ENCODE data around the gene CBL. TPM values are rescaled to one million over a fixed set of nuclear protein-coding genes. Genes with fewer than 3 reads are reported as not detected.

Gene CBL
- total RNA-seq, 4 donors from 2014 or later = 9.9 to 14.2 (median 12.4) TPM

GRCh38 chr11:119336744-119337469 lies 130.8 kb downstream of the CBL start:
- H3K27ac ChIP-seq = peak overlapping the region in 1 of 4 donors; percentile 91
- WGBS, 2 donors = 80 to 87% methylated on average over 5 to 6 of the region's 9 CpGs
- intact Hi-C loops (cut with DNase I) = no loop called here
- no peaks in the 10 kb centered on the region for H3K9me3 ChIP-seq
- peaks cover 0 to 18% (median 0%) of the 10 kb centered on the region in 3 donors for H3K36me3 ChIP-seq
- H3K27me3 ChIP-seq = peaks cover 0 to 33% (median 0%) of the 10 kb centered on the region in 4 donors
- DNase-seq = no peak
- H3K4me3 ChIP-seq = no peak overlapping the region
- H3K4me1 ChIP-seq = peaks cover 42 to 80% (median 50%) of the 10 kb centered on the region in 3 donors
- TF ChIP-seq CTCF (IDR thresholded peaks at IDR 0.05) = no peak
- no peak for TF ChIP-seq POLR2A (IDR thresholded peaks at IDR 0.05)

GRCh38 chr11:119337581-119338317 lies 131.6 kb downstream of the CBL start:
- no peak for DNase-seq
- Histone ChIP-seq H3K27me3 (peaks cover 0 to 42% (median 0%) of the 10 kb centered on the region in 4 donors), H3K36me3 (peaks cover 0 to 18% (median 0%) of the 10 kb centered on the region in 3 donors), H3K4me1 (peaks cover 42 to 83% (median 52%) of the 10 kb centered on the region in 3 donors), H3K9me3 (no peaks in the 10 kb centered on the region), H3K4me3 (no peak overlapping the region), H3K27ac (peak overlapping the region in 3 of 4 donors; percentile 52 to 92 (median 91))
- intact Hi-C loops (cut with DNase I) = no loop called here
- WGBS, 2 donors = 39 to 49% methylated on average over 3 to 4 of the region's 9 CpGs
- TF ChIP-seq CTCF (IDR thresholded peaks at IDR 0.05) (no peak), POLR2A (IDR thresholded peaks at IDR 0.05) (no peak)

- WGBS, 2 donors = 13 to 25% methylated on average over 11 to 12 of the region's 17 CpGs
- TF ChIP-seq POLR2A (IDR thresholded peaks at IDR 0.05) (no peak), CTCF (IDR thresholded peaks at IDR 0.05) (peak; percentile 65 to 84 (median 82))
- H3K4me1 ChIP-seq = peaks cover 42 to 83% (median 52%) of the 10 kb centered on the region in 3 donors
Measured at GRCh38 chr11:119338318-119338890, 132.3 kb downstream of the CBL start.

GRCh38 chr11:119338965-119339588 lies 132.9 kb downstream of the CBL start:
- Histone ChIP-seq H3K4me1 (peaks cover 42 to 76% (median 52%) of the 10 kb centered on the region in 3 donors), H3K4me3 (peak overlapping the region; percentile 36 to 74 (median 60)), H3K36me3 (peaks cover 0 to 18% (median 0%) of the 10 kb centered on the region in 3 donors), H3K9me3 (no peaks in the 10 kb centered on the region), H3K27me3 (peaks cover 0 to 43% (median 0%) of the 10 kb centered on the region in 4 donors), H3K27ac (peak overlapping the region; percentile 74 to 92 (median 90))
- intact Hi-C loops (cut with DNase I) = no loop called here
- TF ChIP-seq CTCF (IDR thresholded peaks at IDR 0.05) = no peak
- no peak for DNase-seq
- WGBS, 2 donors = 43 to 77% methylated on average over 3 to 6 of the region's 11 CpGs

More at GRCh38 chr11:119338318-119338890, 132.3 kb downstream of the CBL start:
- peaks cover 0 to 18% (median 0%) of the 10 kb centered on the region in 3 donors for H3K36me3 ChIP-seq
- peak overlapping the region in 3 of 4 donors; percentile 89 to 92 (median 91) for H3K27ac ChIP-seq
- no peaks in the 10 kb centered on the region for H3K9me3 ChIP-seq
- intact Hi-C loops (cut with DNase I) = no loop called here
- peaks cover 0 to 43% (median 0%) of the 10 kb centered on the region in 4 donors for H3K27me3 ChIP-seq
- no peak for DNase-seq
- peak overlapping the region in 2 of 4 donors; percentile 63 to 74 for H3K4me3 ChIP-seq
